Stimulated activated CD8-positive, alpha-beta memory T cell treated with anti-CD3 and anti-CD28 coated beads, Interleukin-4, amount 100 ng/mL, for 24 hours (primary cell): Measurements from ENCODE around the gene LLPH.
"Not testable (repeated sequence)": the region's sequence is repeated elsewhere in the genome, so short reads cannot be mapped to it uniquely, and the experiment has no call there.

Source experiments
- DNase-seq: peaks from one replicate; pipeline ENCODE4 v3.0.0-alpha.2; 2020; ENCODE audit warnings: low read depth

The LLPH gene

GRCh38 chr12:66130267-66131066 lies at the start of gene LLPH:
Gene LLPH, minus strand, starts transcription at chr12:66130750. Its CDS starts 1,644 bp downstream, at chr12:66129106.
- peak; percentile 86 for DNase-seq

- no peak for DNase-seq
Measured at GRCh38 chr12:66176105-66176900, 45.8 kb upstream of the LLPH start.

- not testable (repeated sequence) for DNase-seq
Measured at GRCh38 chr12:66174391-66175325, 44.1 kb upstream of the LLPH start.

GRCh38 chr12:66170606-66171005 lies 40.1 kb upstream of the LLPH start:
- DNase-seq, result no peak

- DNase-seq, result peak; percentile 75
Measured at GRCh38 chr12:66169221-66170170, 38.9 kb upstream of the LLPH start, which contains the start of gene TMBIM4. Gene TMBIM4, minus strand, starts transcription at chr12:66169996. Its CDS starts 45 bp downstream, at chr12:66169951.

- no peak for DNase-seq
Measured at GRCh38 chr12:66168410-66168809, 37.9 kb upstream of the LLPH start.

GRCh38 chr12:66166561-66166960 lies 36.0 kb upstream of the LLPH start:
- no peak for DNase-seq

GRCh38 chr12:66165141-66165540 lies 34.6 kb upstream of the LLPH start:
- DNase-seq, result no peak

GRCh38 chr12:66164349-66164821 lies 33.8 kb upstream of the LLPH start:
- no peak for DNase-seq

- DNase-seq, result no peak
Measured at GRCh38 chr12:66163289-66163688, 32.7 kb upstream of the LLPH start.

GRCh38 chr12:66162701-66163100 lies 32.2 kb upstream of the LLPH start:
- DNase-seq, result no peak

- DNase-seq, result no peak
Measured at GRCh38 chr12:66160704-66161103, 30.2 kb upstream of the LLPH start.

GRCh38 chr12:66159123-66159522 lies 28.6 kb upstream of the LLPH start:
- no peak for DNase-seq

GRCh38 chr12:66156654-66157053 lies 26.1 kb upstream of the LLPH start:
- no peak for DNase-seq

- no peak for DNase-seq
Measured at GRCh38 chr12:66154776-66155175, 24.2 kb upstream of the LLPH start.

- no peak for DNase-seq
Measured at GRCh38 chr12:66152732-66153131, 22.2 kb upstream of the LLPH start.

GRCh38 chr12:66149702-66150398 lies 19.3 kb upstream of the LLPH start:
- no peak for DNase-seq

- DNase-seq, result no peak
Measured at GRCh38 chr12:66144791-66145754, 14.5 kb upstream of the LLPH start.

- DNase-seq, result no peak
Measured at GRCh38 chr12:66143868-66144267, 13.3 kb upstream of the LLPH start.
